ENCODE data around the gene GPX4. TPM values are rescaled to one million over a fixed set of nuclear protein-coding genes. Genes with fewer than 3 reads are reported as not detected.

GPX4 gene
- total RNA-seq, 1 experiment from 2014 or later = 577 TPM

DNA sequence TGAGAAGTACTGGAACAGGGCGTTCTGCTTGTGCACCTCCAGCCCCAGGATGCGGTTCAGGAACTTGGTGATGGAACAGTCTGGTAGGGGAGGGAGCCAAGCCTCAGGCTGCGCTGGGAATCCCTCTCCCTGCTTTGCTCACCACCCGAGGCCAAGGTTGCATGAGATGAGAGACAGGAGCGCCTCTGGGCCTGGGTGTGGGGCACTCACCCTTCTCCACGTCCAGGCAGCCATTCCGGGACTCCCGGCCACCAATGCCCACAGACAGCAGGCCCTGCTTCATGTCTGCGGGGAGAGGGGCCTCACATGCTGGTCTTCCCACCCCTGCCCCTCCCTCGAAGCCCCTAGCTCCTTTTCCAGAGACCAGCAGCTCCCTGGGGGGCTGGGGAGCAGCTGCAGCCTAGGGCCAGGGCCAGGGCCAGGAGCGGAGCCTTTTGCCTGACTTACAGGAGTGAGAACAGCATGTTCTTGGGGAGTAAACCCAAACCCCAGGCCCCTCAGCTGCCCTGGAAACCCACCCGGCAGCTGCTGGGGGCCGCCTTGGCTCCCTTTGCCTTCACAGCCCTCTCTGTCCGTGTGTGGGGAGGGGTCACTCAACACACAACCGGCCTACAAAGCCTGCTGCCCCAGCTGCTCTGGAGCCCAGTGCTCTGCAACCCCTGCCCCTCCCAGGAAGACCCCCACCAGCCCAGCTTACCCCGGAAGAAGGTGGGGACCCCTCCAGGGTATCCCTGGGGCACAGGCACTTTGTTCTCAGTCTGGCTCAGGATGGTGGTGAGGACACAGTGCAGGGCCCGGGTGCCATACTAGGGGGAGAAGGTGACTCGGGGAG lies 7.2 kb downstream of the GPX4 start:
- CTCF ChIA-PET = no interaction called here
- Histone ChIP-seq H3K4me1 (ENCODE audit: control insufficient read depth, insufficient read depth, low read length) (peaks cover 43% of the 10 kb centered on the region), H3K36me3 (ENCODE audit: control insufficient read depth, insufficient read depth, low read length) (no peaks in the 10 kb centered on the region), H3K27ac (ENCODE audit: low read length) (peak overlapping the region; percentile 75), H3K27me3 (ENCODE audit: control insufficient read depth, insufficient read depth, low read length) (no peaks in the 10 kb centered on the region), H3K4me3 (ENCODE audit: low read depth in 2 of 2, low read length in 2 of 2) (no peak overlapping the region), H3K9me3 (ENCODE audit: control insufficient read depth, insufficient read depth, low read depth, low read length) (no peaks in the 10 kb centered on the region)
- DNase-seq (ENCODE audit: low read depth, low spot score) = no peak
- ATAC-seq = peak; percentile 2
- in situ Hi-C loops (cut with HindIII; ENCODE audit: low pct_unique_long_range_greater_than_20kb, low sequenced_read_pairs) (no loop called here), intact Hi-C loops (cut with micrococcal nuclease; ENCODE audit: unreplicated experiment) (no loop called here)
- TF ChIP-seq TCF7L2 (IDR thresholded peaks at IDR 0.05; ENCODE audit: low read depth, low read length) = no peak
- TF ChIP-seq POLR2AphosphoS5 (IDR thresholded peaks at IDR 0.05; ENCODE audit: low read depth, low read length) = no peak
- TF ChIP-seq, protein P1, sequence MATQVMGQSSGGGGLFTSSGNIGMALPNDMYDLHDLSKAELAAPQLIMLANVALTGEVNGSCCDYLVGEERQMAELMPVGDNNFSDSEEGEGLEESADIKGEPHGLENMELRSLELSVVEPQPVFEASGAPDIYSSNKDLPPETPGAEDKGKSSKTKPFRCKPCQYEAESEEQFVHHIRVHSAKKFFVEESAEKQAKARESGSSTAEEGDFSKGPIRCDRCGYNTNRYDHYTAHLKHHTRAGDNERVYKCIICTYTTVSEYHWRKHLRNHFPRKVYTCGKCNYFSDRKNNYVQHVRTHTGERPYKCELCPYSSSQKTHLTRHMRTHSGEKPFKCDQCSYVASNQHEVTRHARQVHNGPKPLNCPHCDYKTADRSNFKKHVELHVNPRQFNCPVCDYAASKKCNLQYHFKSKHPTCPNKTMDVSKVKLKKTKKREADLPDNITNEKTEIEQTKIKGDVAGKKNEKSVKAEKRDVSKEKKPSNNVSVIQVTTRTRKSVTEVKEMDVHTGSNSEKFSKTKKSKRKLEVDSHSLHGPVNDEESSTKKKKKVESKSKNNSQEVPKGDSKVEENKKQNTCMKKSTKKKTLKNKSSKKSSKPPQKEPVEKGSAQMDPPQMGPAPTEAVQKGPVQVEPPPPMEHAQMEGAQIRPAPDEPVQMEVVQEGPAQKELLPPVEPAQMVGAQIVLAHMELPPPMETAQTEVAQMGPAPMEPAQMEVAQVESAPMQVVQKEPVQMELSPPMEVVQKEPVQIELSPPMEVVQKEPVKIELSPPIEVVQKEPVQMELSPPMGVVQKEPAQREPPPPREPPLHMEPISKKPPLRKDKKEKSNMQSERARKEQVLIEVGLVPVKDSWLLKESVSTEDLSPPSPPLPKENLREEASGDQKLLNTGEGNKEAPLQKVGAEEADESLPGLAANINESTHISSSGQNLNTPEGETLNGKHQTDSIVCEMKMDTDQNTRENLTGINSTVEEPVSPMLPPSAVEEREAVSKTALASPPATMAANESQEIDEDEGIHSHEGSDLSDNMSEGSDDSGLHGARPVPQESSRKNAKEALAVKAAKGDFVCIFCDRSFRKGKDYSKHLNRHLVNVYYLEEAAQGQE (IDR thresholded peaks at IDR 0.05; ENCODE audit: insufficient read depth in 1 of 2, low read depth in 2 of 2, low read length in 1 of 2) = no peak
- no peak for TF ChIP-seq SIN3A (IDR thresholded peaks at IDR 0.05; ENCODE audit: borderline replicate concordance, insufficient read depth, low read depth, low read length)
- TF ChIP-seq, protein P2, sequence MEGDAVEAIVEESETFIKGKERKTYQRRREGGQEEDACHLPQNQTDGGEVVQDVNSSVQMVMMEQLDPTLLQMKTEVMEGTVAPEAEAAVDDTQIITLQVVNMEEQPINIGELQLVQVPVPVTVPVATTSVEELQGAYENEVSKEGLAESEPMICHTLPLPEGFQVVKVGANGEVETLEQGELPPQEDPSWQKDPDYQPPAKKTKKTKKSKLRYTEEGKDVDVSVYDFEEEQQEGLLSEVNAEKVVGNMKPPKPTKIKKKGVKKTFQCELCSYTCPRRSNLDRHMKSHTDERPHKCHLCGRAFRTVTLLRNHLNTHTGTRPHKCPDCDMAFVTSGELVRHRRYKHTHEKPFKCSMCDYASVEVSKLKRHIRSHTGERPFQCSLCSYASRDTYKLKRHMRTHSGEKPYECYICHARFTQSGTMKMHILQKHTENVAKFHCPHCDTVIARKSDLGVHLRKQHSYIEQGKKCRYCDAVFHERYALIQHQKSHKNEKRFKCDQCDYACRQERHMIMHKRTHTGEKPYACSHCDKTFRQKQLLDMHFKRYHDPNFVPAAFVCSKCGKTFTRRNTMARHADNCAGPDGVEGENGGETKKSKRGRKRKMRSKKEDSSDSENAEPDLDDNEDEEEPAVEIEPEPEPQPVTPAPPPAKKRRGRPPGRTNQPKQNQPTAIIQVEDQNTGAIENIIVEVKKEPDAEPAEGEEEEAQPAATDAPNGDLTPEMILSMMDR (IDR thresholded peaks at IDR 0.05) = no peak
- POLR2A ChIA-PET = no interaction called here
- no TSS peak for BruUV-seq (replicated peaks)

DNA sequence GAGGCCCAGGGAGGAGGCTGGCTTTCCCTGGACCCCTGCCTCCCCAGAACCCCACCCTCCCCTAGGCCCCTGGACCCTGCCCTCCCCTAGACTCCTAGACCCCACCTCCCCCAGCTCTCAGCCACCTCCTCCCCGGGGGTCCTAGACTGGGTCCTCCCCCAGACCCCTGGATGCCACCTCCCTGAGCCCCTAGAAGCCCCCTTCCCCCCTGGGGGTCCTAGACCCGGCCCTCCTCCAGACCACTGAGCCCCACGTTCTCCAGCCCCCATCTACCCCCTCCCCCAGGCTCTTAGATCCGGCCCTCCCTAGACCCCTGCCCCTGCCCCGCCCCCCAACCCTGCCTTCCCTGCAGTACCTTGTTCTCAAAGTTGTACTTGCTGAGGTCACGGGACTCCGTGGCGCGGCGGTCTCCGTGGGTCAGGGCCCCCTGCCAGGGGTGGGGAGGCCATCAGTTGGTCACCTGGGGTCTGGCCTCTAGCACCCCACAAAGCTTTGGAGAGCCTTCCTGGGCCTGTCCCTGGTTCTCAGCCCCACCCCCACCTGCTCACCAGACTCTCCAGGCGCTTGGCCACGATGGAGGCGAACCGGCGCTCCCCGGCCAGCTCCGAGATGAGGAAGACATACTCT lies 8.0 kb downstream of the GPX4 start:
- intact Hi-C loops (cut with micrococcal nuclease; ENCODE audit: unreplicated experiment) (no loop called here), in situ Hi-C loops (cut with HindIII; ENCODE audit: low pct_unique_long_range_greater_than_20kb, low sequenced_read_pairs) (no loop called here)
- ATAC-seq (no peak), DNase-seq (ENCODE audit: low read depth, low spot score) (no peak)
- Histone ChIP-seq H3K36me3 (ENCODE audit: control insufficient read depth, insufficient read depth, low read length) (no peaks in the 10 kb centered on the region), H3K9me3 (ENCODE audit: control insufficient read depth, insufficient read depth, low read depth, low read length) (no peaks in the 10 kb centered on the region), H3K4me1 (ENCODE audit: control insufficient read depth, insufficient read depth, low read length) (peaks cover 40% of the 10 kb centered on the region), H3K27me3 (ENCODE audit: control insufficient read depth, insufficient read depth, low read length) (no peaks in the 10 kb centered on the region), H3K4me3 (ENCODE audit: low read depth in 2 of 2, low read length in 2 of 2) (0 out of 4 replicates have a peak overlapping the region, but pooled peaks have one; percentile 4 to 11), H3K27ac (ENCODE audit: low read length) (peak overlapping the region; percentile 75; the same call in 1 of the 2 replicates)
- TF ChIP-seq SIN3A (IDR thresholded peaks at IDR 0.05; ENCODE audit: borderline replicate concordance, insufficient read depth, low read depth, low read length) = no peak
- BruUV-seq (replicated peaks) = no TSS peak
- CTCF ChIA-PET = interaction anchor here (0.7 kb wide), 1 partner anchor 98 kb away, joined by 3 read pairs; no protein-coding TSS in a partner anchor
- POLR2A ChIA-PET = no interaction called here

Data from Panc1 (cell line).